ENCODE results near the gene INF2. TPM values are rescaled to one million over a fixed set of nuclear protein-coding genes. Genes with fewer than 3 reads are reported as not detected.
"Not testable (repeated sequence)": the region's sequence is repeated elsewhere in the genome, so short reads cannot be mapped to it uniquely, and the experiment has no call there.

Gene INF2
- total RNA-seq, 3 donors from 2014 or later (not counting 1 experiment from before 2014, with no cell fraction given) = 12.7 to 21.9 (median 15.3) TPM

GRCh38 chr14:104660597-104660996 lies 28.8 kb upstream of the INF2 start:
- no peaks in the 10 kb centered on the region for H3K9me3 ChIP-seq (ENCODE audit: control insufficient read depth, insufficient read depth, low read length)
- H3K27ac Mint-ChIP-seq = no peak overlapping the region
- no peak for TF ChIP-seq CTCF (IDR thresholded peaks at IDR 0.05)
- H3K4me3 ChIP-seq (ENCODE audit: low read length) = no peak overlapping the region
- peaks cover 53 to 59% of the 10 kb centered on the region in 2 donors for H3K27me3 Mint-ChIP-seq (ENCODE audit: low read depth in 2 of 2)
- H3K4me1 Mint-ChIP-seq = peaks cover 25 to 37% of the 10 kb centered on the region in 2 donors
- DNase-seq = no peak
- H3K4me3 Mint-ChIP-seq = peak overlapping the region; percentile 9
- intact Hi-C loops (cut with micrococcal nuclease) = no loop called here
- H3K36me3 ChIP-seq (ENCODE audit: control insufficient read depth, insufficient read depth, low read length) = no peaks in the 10 kb centered on the region
- peaks cover 60% of the 10 kb centered on the region for H3K4me1 ChIP-seq (ENCODE audit: control insufficient read depth, insufficient read depth, low read length)
- peak overlapping the region; percentile 78 for H3K27ac ChIP-seq (ENCODE audit: low read length)
- no peaks in the 10 kb centered on the region for H3K36me3 Mint-ChIP-seq
- peak in 2 of 3 donors; percentile 22 to 31 for ATAC-seq
- WGBS (ENCODE audit: insufficient coverage) = 17% methylated on average over 13 of the region's 13 CpGs
- peaks cover 20% of the 10 kb centered on the region for H3K27me3 ChIP-seq (ENCODE audit: control insufficient read depth, insufficient read depth, low read length)
- H3K9me3 Mint-ChIP-seq = no peaks in the 10 kb centered on the region

- Histone ChIP-seq H3K27me3 (ENCODE audit: control insufficient read depth, insufficient read depth, low read length) (peaks cover 20% of the 10 kb centered on the region), H3K36me3 (ENCODE audit: control insufficient read depth, insufficient read depth, low read length) (no peaks in the 10 kb centered on the region), H3K4me1 (ENCODE audit: control insufficient read depth, insufficient read depth, low read length) (peaks cover 62% of the 10 kb centered on the region), H3K27ac (ENCODE audit: low read length) (peak overlapping the region; percentile 78), H3K4me3 (ENCODE audit: low read length) (no peak overlapping the region), H3K9me3 (ENCODE audit: control insufficient read depth, insufficient read depth, low read length) (no peaks in the 10 kb centered on the region)
- Mint-ChIP-seq H3K4me3 (no peak overlapping the region), H3K27me3 (ENCODE audit: low read depth in 2 of 2) (peaks cover 48 to 55% of the 10 kb centered on the region in 2 donors), H3K4me1 (peaks cover 27 to 40% of the 10 kb centered on the region in 2 donors), H3K27ac (no peak overlapping the region), H3K36me3 (no peaks in the 10 kb centered on the region), H3K9me3 (no peaks in the 10 kb centered on the region)
- intact Hi-C loops (cut with micrococcal nuclease) = no loop called here
- ATAC-seq (no peak), DNase-seq (no peak)
- 71% methylated on average over 2 of the region's 2 CpGs for WGBS (ENCODE audit: insufficient coverage)
- TF ChIP-seq CTCF (IDR thresholded peaks at IDR 0.05) = no peak
These were observed 28.3 kb upstream of the INF2 start for GRCh38 chr14:104661086-104661485.

GRCh38 chr14:104661528-104662157 lies 27.8 kb upstream of the INF2 start:
- H3K36me3 ChIP-seq (ENCODE audit: control insufficient read depth, insufficient read depth, low read length); H3K9me3 ChIP-seq (ENCODE audit: control insufficient read depth, insufficient read depth, low read length); H3K36me3 Mint-ChIP-seq; ATAC-seq; DNase-seq; H3K4me3 Mint-ChIP-seq; H3K27ac Mint-ChIP-seq; H3K9me3 Mint-ChIP-seq; H3K4me3 ChIP-seq (ENCODE audit: low read length); intact Hi-C loops (cut with micrococcal nuclease): not testable (repeated sequence)
- Mint-ChIP-seq H3K27me3 (ENCODE audit: low read depth in 2 of 2) (peaks cover 45 to 52% of the 10 kb centered on the region in 2 donors), H3K4me1 (peaks cover 27 to 41% of the 10 kb centered on the region in 2 donors)
- Histone ChIP-seq H3K27me3 (ENCODE audit: control insufficient read depth, insufficient read depth, low read length) (peaks cover 24% of the 10 kb centered on the region), H3K4me1 (ENCODE audit: control insufficient read depth, insufficient read depth, low read length) (peaks cover 61% of the 10 kb centered on the region), H3K27ac (ENCODE audit: low read length) (peak overlapping the region; percentile 78)
- 71% methylated on average over 12 of the region's 18 CpGs for WGBS (ENCODE audit: insufficient coverage)

- H3K9me3 Mint-ChIP-seq; H3K36me3 ChIP-seq (ENCODE audit: control insufficient read depth, insufficient read depth, low read length); ATAC-seq; H3K9me3 ChIP-seq (ENCODE audit: control insufficient read depth, insufficient read depth, low read length); H3K4me3 Mint-ChIP-seq; H3K4me3 ChIP-seq (ENCODE audit: low read length); H3K27ac Mint-ChIP-seq; intact Hi-C loops (cut with micrococcal nuclease); H3K36me3 Mint-ChIP-seq; DNase-seq: not testable (repeated sequence)
- Histone ChIP-seq H3K27me3 (ENCODE audit: control insufficient read depth, insufficient read depth, low read length) (peaks cover 29% of the 10 kb centered on the region), H3K27ac (ENCODE audit: low read length) (peak overlapping the region; percentile 78), H3K4me1 (ENCODE audit: control insufficient read depth, insufficient read depth, low read length) (peaks cover 52% of the 10 kb centered on the region)
- H3K27me3 Mint-ChIP-seq (ENCODE audit: low read depth in 2 of 2) = peaks cover 45 to 51% of the 10 kb centered on the region in 2 donors
- peaks cover 27 to 41% of the 10 kb centered on the region in 2 donors for H3K4me1 Mint-ChIP-seq
- WGBS (ENCODE audit: insufficient coverage) = 76% methylated on average over 18 of the region's 18 CpGs
These were observed 26.9 kb upstream of the INF2 start for GRCh38 chr14:104662472-104662871.
